ENCODE data around the gene MTPN. TPM values are rescaled to one million over a fixed set of nuclear protein-coding genes. Genes with fewer than 3 reads are reported as not detected.

MTPN gene
- total RNA-seq, 4 donors from 2014 or later = 79.7 to 102 (median 85.6) TPM

DNA sequence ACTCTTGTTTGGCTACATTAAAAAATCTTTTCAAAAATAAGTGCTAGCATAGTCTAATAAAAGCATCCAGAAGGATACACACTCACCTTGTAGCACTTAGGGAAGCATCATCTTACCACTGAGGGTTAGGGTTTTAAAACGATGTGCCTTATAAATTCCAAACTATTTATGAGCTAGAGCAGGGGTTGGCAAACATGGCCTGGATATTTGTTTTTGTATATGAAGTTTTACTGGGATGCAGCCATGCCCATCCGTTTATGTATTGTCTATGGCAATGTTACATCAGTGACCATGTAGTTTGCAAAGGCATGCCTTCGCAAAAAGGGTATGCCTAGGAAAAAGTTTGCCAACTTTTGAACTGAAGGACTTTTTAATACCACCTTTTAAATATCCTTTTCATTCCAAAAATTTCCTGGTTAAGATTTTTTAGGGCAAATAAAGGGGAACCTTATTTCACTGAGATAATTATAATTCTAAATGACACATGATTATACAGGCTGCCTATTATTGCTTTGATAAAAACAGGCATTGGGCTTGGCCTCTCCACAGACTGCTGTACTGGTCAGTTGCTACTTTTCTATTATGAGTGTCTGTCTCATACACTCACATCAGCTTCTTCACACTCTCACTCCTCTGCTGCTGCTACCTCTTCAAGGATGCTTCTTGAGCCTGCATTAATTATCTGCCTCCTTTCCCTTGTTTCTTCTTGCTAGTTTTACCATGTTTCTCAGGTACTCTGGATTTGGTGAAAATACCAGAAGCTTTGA is 30.7 kb downstream of the MTPN start:
- TF ChIP-seq, protein P1, sequence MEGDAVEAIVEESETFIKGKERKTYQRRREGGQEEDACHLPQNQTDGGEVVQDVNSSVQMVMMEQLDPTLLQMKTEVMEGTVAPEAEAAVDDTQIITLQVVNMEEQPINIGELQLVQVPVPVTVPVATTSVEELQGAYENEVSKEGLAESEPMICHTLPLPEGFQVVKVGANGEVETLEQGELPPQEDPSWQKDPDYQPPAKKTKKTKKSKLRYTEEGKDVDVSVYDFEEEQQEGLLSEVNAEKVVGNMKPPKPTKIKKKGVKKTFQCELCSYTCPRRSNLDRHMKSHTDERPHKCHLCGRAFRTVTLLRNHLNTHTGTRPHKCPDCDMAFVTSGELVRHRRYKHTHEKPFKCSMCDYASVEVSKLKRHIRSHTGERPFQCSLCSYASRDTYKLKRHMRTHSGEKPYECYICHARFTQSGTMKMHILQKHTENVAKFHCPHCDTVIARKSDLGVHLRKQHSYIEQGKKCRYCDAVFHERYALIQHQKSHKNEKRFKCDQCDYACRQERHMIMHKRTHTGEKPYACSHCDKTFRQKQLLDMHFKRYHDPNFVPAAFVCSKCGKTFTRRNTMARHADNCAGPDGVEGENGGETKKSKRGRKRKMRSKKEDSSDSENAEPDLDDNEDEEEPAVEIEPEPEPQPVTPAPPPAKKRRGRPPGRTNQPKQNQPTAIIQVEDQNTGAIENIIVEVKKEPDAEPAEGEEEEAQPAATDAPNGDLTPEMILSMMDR (IDR thresholded peaks at IDR 0.05) = no peak
- ATAC-seq (ENCODE audit: low FRiP score) = no peak
- DNase-seq (ENCODE audit: low spot score) = no peak

- TF ChIP-seq, protein P1 (IDR thresholded peaks at IDR 0.05) = no peak
- DNase-seq (ENCODE audit: low spot score) (no peak), ATAC-seq (ENCODE audit: low FRiP score) (no peak)
Measured at GRCh38 chr7:135944753-135945152, 32.4 kb downstream of the MTPN start.

GRCh38 chr7:135943134-135943879 is 33.9 kb downstream of the MTPN start:
- DNase-seq (ENCODE audit: low spot score) (no peak), ATAC-seq (ENCODE audit: low FRiP score) (no peak)
- TF ChIP-seq, protein P1 (IDR thresholded peaks at IDR 0.05) = no peak

DNA sequence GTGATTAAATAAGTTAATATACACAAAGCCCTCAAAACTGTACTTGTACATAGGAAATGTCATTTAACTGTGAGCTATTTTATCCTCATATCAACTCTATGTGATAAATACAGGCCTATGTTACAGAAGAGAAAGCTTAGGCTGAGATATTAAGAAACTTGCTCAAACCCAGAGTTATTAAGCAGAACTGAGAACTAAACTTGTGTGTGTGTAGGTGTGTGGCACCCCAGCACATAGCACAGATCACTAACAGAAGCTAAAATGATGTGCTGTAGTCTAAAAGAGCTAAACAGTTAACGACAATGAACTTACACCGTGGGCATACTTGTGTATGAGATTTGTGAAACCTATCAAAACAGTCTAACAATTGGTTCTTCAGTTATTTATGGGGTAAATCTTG is 34.5 kb downstream of the MTPN start:
- TF ChIP-seq, protein P1 (IDR thresholded peaks at IDR 0.05) = no peak
- DNase-seq (ENCODE audit: low spot score) (no peak), ATAC-seq (ENCODE audit: low FRiP score) (no peak)

GRCh38 chr7:135940077-135941075 is 36.8 kb downstream of the MTPN start:
- TF ChIP-seq, protein P1 (IDR thresholded peaks at IDR 0.05) = no peak
- DNase-seq (ENCODE audit: low spot score) (no peak), ATAC-seq (ENCODE audit: low FRiP score) (no peak)

- TF ChIP-seq, protein P1 (IDR thresholded peaks at IDR 0.05) = no peak
- ATAC-seq (ENCODE audit: low FRiP score) (no peak), DNase-seq (ENCODE audit: low spot score) (no peak)
Measured at GRCh38 chr7:135939261-135939812, 37.8 kb downstream of the MTPN start.

Data from omental fat pad (tissue), 4 donors.